DND-41 (cell line): Measurements from ENCODE around the gene ZNF503.

ENCODE experiments used
- CTCF ChIP-seq: IDR thresholded peaks from 2 replicates; pipeline ENCODE4 v1.5.1; 2012; ENCODE audit warnings: borderline replicate concordance, low read length, moderate library complexity, mild to moderate bottlenecking; ENCODE audit not compliant: poor library complexity, severe bottlenecking; ENCODE audit errors: extremely low read depth
- EZH2 ChIP-seq: IDR thresholded peaks from 3 replicates; pipeline ENCODE4 v1.6.1; 2012; ENCODE audit warnings: borderline replicate concordance, low read depth, mild to moderate bottlenecking, moderate library complexity, low read length, inconsistent platforms; ENCODE audit not compliant: severe bottlenecking

- TF ChIP-seq CTCF = no peak
- TF ChIP-seq EZH2 = no peak
These were observed 7.6 kb upstream of the ZNF503 start for GRCh38 chr10:75408911-75409885.
